Measurements from ENCODE around the gene C11orf86.

GRCh38 chr11:66970807-66971442, 4.2 kb upstream of the C11orf86 start:
- TF ChIP-seq CTCF (IDR thresholded peaks at IDR 0.05) (no peak), POLR2A (IDR thresholded peaks at IDR 0.05; ENCODE audit: low read depth) (no peak)
